Stomach (tissue), 9 donors: ENCODE results near the gene LRIG3. TPM values are rescaled to one million over a fixed set of nuclear protein-coding genes. Genes with fewer than 3 reads are reported as not detected.
A peak's percentile ranks its signal among the peaks of the same experiment; 100 is the strongest.

Experiments
- DNase-seq, 2 donors: peaks; one replicate each; pipeline versions ENCODE4 v3.0.0 to v3.0.0-alpha.2; 2013 to 2019
- H3K27ac ChIP-seq, 5 donors: fragments of 200-600 bp in 4 of 5; sonication (generic) in 4 of 5; one replicate each; pipeline ENCODE4 v1.5.1; 2013 to 2019; ENCODE audit warnings: mild to moderate bottlenecking in 1 of 5, moderate library complexity in 1 of 5
- H3K27me3 ChIP-seq, 3 donors: fragments of 200-600 bp; sonication (generic); one replicate each; pipeline ENCODE4 v1.5.1; 2017 to 2019; ENCODE audit warnings: mixed run types in 1 of 3
- H3K36me3 ChIP-seq, 4 donors: fragments of 200-600 bp; sonication (generic); 1 replicate in 3 of 4; 2 replicates in 1 of 4; pipeline ENCODE4 v1.5.1; 2016 to 2019
- H3K4me1 ChIP-seq, 4 donors: fragments of 200-600 bp; sonication (generic); one replicate each; pipeline ENCODE4 v1.5.1; 2016 to 2019
- H3K4me3 ChIP-seq, 4 donors: fragments of 200-600 bp; sonication (generic) in 3 of 4; one replicate each; pipeline ENCODE4 v1.5.1; 2016 to 2019; ENCODE audit warnings: mild to moderate bottlenecking in 1 of 4
- H3K9me3 ChIP-seq, 4 donors: fragments of 200-600 bp; sonication (generic); one replicate each; pipeline ENCODE4 v1.5.1; 2016 to 2019
- CTCF ChIP-seq, 7 experiments: fragments of 450-650 bp in 4 of 7; fragments of 200-600 bp in 3 of 7; sonication (generic) in 3 of 7; IDR thresholded peaks; one replicate each; pipeline ENCODE4 v1.5.1; 2016 to 2019; ENCODE audit warnings: antibody characterized with exemption in 7 of 7, control low read depth in 2 of 7, mild to moderate bottlenecking in 1 of 7
- EP300 ChIP-seq: sonication (generic); formaldehyde crosslinking; IDR thresholded peaks from one replicate; pipeline ENCODE4 v1.6.1; 2017; ENCODE audit warnings: antibody characterized with exemption
- POLR2A ChIP-seq, 4 donors: fragments of 450-650 bp; IDR thresholded peaks; one replicate each; pipeline ENCODE4 v1.6.1; 2016; ENCODE audit warnings: antibody characterized with exemption in 4 of 4, control low read depth in 2 of 4, mild to moderate bottlenecking in 1 of 4, moderate library complexity in 1 of 4
- POLR2AphosphoS5 ChIP-seq, 3 donors: sonication (generic); formaldehyde crosslinking; IDR thresholded peaks; one replicate each; pipeline ENCODE4 v1.6.1; 2016; ENCODE audit warnings: antibody characterized with exemption in 3 of 3
- whole genome bisulfite sequencing, 5 donors: extraction: QIAGEN DNeasy Blood & Tissue Kit in 3 of 5; methylation state at CpG; one replicate each; pipeline versions ENCODE4 v1.1.5 to v1.1.7; 2013 to 2018; 5-methylcytosine and 5-hydroxymethylcytosine counted together
- intact Hi-C: fragments of 100-400 bp; cut with DNase I; formaldehyde crosslinking; loops from one replicate; pipeline ENCODE4 v1.15.1; 2023; ENCODE audit warnings: low total_unique reads
- polyA plus RNA-seq, 3 donors: library from polyadenylated mRNA; stranded (reverse); fragments of 200-250 nt; gene quantifications; one replicate each; pipeline ENCODE4 v1.2.3, GENCODE V29; 2013
- total RNA-seq, 5 donors: library from RNA; depleted of rRNA; stranded (reverse); fragments of >200 nt; gene quantifications; one replicate each; pipeline versions ENCODE4 v1.1.0 to v1.2.3, GENCODE V29; 2014 to 2016
- donor health status: healthy with polysubstance abuse.
- donor health status: Bipolar disorder and iron deficiency.
- donor health status: healthy.

Gene LRIG3
- total and polyA plus RNA-seq, 8 donors = 4.8 to 330 (median 45.3) TPM

- Histone ChIP-seq H3K27ac (no peak overlapping the region), H3K36me3 (peaks cover 35 to 100% (median 97%) of the 10 kb centered on the region in 4 donors), H3K4me1 (peaks cover 0 to 58% (median 24%) of the 10 kb centered on the region in 4 donors), H3K27me3 (no peaks in the 10 kb centered on the region), H3K4me3 (no peak overlapping the region), H3K9me3 (no peaks in the 10 kb centered on the region)
- DNase-seq = no peak
- 83 to 95% (median 92%) methylated on average over 7 of the region's 7 CpGs for WGBS, 5 donors
- intact Hi-C loops = no loop called here
- no peak for TF ChIP-seq EP300
- TF ChIP-seq POLR2AphosphoS5 (IDR thresholded peaks at IDR 0.05) = no peak
- no peak for TF ChIP-seq CTCF (IDR thresholded peaks at IDR 0.05)
- TF ChIP-seq POLR2A (IDR thresholded peaks at IDR 0.05) = no peak
Measured at GRCh38 chr12:58880639-58881038, 39.7 kb downstream of the LRIG3 start.

- peak; percentile 76 to 79 for DNase-seq
- 32 to 55% (median 48%) methylated on average over 15 of the region's 15 CpGs for WGBS, 5 donors
Measured at GRCh38 chr12:58877243-58877743, 43.0 kb downstream of the LRIG3 start.

GRCh38 chr12:58873496-58873895, 46.8 kb downstream of the LRIG3 start:
- Histone ChIP-seq H3K9me3 (no peaks in the 10 kb centered on the region), H3K36me3 (peaks cover 38 to 99% (median 83%) of the 10 kb centered on the region in 4 donors), H3K4me1 (peaks cover 0 to 24% (median 6%) of the 10 kb centered on the region in 4 donors), H3K27ac (no peak overlapping the region), H3K4me3 (no peak overlapping the region), H3K27me3 (no peaks in the 10 kb centered on the region)
- WGBS, 5 donors = 81 to 87% (median 84%) methylated on average over 5 of the region's 5 CpGs
- intact Hi-C loops = no loop called here
- no peak for DNase-seq
- no peak for TF ChIP-seq POLR2AphosphoS5 (IDR thresholded peaks at IDR 0.05)
- no peak for TF ChIP-seq EP300
- no peak for TF ChIP-seq CTCF (IDR thresholded peaks at IDR 0.05)
- TF ChIP-seq POLR2A (IDR thresholded peaks at IDR 0.05) = no peak

More at GRCh38 chr12:58877243-58877743, 43.0 kb downstream of the LRIG3 start:
- H3K27ac ChIP-seq = peak overlapping the region in 2 of 5 donors; percentile 5 to 31
- H3K9me3 ChIP-seq = no peaks in the 10 kb centered on the region
- TF ChIP-seq POLR2A (IDR thresholded peaks at IDR 0.05) (no peak), EP300 (no peak), POLR2AphosphoS5 (IDR thresholded peaks at IDR 0.05) (peak in 2 of 3 donors; percentile 12 to 65)
- no peaks in the 10 kb centered on the region for H3K27me3 ChIP-seq
- peaks cover 0 to 33% (median 11%) of the 10 kb centered on the region in 4 donors for H3K4me1 ChIP-seq
- peaks cover 56 to 100% (median 98%) of the 10 kb centered on the region in 4 donors for H3K36me3 ChIP-seq
- intact Hi-C loops = no loop called here
- H3K4me3 ChIP-seq = no peak overlapping the region

- Histone ChIP-seq H3K27me3 (no peaks in the 10 kb centered on the region), H3K4me3 (no peak overlapping the region), H3K4me1 (peaks cover 0 to 15% (median 4%) of the 10 kb centered on the region in 4 donors), H3K9me3 (no peaks in the 10 kb centered on the region), H3K36me3 (peaks cover 26 to 83% (median 71%) of the 10 kb centered on the region in 4 donors), H3K27ac (peak overlapping the region in 1 of 5 donors; percentile 11)
- intact Hi-C loops = no loop called here
- no peak for DNase-seq
- TF ChIP-seq POLR2AphosphoS5 (IDR thresholded peaks at IDR 0.05) = no peak
- no peak for TF ChIP-seq POLR2A (IDR thresholded peaks at IDR 0.05)
- TF ChIP-seq EP300 = no peak
- TF ChIP-seq CTCF (IDR thresholded peaks at IDR 0.05) = no peak
- 56 to 80% (median 73%) methylated on average over 5 of the region's 5 CpGs for WGBS, 5 donors
Measured at GRCh38 chr12:58871556-58871955, 48.7 kb downstream of the LRIG3 start.

GRCh38 chr12:58870595-58870994, 49.7 kb downstream of the LRIG3 start:
- DNase-seq = no peak
- Histone ChIP-seq H3K4me3 (no peak overlapping the region), H3K36me3 (peaks cover 24 to 83% (median 70%) of the 10 kb centered on the region in 4 donors), H3K4me1 (peaks cover 0 to 13% (median 3%) of the 10 kb centered on the region in 4 donors), H3K9me3 (no peaks in the 10 kb centered on the region), H3K27me3 (no peaks in the 10 kb centered on the region), H3K27ac (peak overlapping the region in 1 of 5 donors; percentile 47)
- WGBS, 5 donors = 52 to 61% (median 59%) methylated on average over 4 of the region's 4 CpGs
- TF ChIP-seq POLR2AphosphoS5 (IDR thresholded peaks at IDR 0.05) = no peak
- TF ChIP-seq CTCF (IDR thresholded peaks at IDR 0.05) = no peak
- TF ChIP-seq POLR2A (IDR thresholded peaks at IDR 0.05) = no peak
- no peak for TF ChIP-seq EP300
- intact Hi-C loops = no loop called here
